ENCODE data around the gene SLF1. TPM values are rescaled to one million over a fixed set of nuclear protein-coding genes. Genes with fewer than 3 reads are reported as not detected.

SLF1 gene
- total RNA-seq, 4 donors from 2014 or later = 2.5 to 3.8 (median 3.1) TPM

DNA sequence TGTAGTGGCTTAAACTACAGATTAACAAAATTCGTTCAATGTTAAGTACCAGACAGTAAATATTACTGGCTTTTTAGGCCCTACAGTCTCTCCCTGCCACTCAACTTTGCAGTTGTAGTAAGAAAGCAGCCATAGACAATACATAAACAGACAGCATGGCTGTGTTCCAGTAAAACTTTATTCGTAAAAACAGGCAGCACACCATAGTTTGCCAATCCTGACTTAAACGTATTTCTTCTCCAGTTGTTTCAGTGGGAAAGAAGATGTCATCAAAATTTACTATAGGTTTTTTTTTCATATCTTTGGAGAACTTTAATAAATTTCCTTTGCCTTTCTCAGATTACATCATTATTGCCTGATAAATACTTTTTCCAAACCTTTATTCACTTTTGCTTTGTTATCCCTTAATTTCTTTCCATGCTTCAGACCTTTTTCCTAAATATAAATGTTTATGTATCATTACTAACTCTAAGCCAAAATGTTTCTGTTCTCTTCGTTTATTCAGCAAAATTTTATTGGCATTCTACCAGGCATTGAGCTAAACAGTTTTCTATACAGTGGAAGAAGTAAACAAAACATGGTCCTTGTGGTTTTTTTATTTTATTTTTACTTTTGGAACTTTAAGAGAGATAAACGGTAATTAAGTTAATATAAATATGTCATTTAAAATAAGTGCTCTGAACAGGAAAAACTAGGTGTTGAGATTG, 64.5 kb downstream of the SLF1 start:
- WGBS = 79% methylated on average over 5 of the region's 5 CpGs
- no peak overlapping the region for H3K27ac ChIP-seq (replicated peaks in 1 of 4)

DNA sequence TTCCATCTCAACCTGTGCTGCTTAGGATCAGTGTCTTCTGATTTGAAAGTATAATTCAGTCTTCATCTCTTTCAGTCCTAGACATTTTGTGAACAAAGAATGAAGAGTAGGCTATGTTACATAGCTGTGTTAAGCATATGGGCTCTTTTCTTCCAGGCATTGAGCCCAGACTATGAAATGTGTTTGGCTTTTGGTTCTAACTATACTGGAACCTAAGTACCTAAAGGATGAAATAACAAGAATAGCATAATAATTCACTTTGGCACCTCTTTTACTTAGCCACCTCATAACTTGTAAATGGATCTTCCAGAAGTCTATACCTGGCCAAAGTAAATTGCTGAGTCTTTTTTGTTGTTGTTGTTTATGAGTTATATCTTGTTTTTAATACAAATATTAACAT, 71.4 kb downstream of the SLF1 start:
- H3K27me3 ChIP-seq = no peaks in the 10 kb centered on the region
- H3K4me3 ChIP-seq = no peak overlapping the region
- no peak overlapping the region for H3K27ac ChIP-seq (replicated peaks in 1 of 4)
- intact Hi-C loops (cut with DNase I) = no loop called here
- TF ChIP-seq POLR2AphosphoS5 (IDR thresholded peaks at IDR 0.05) (no peak), EP300 (IDR thresholded peaks at IDR 0.05) (no peak), POLR2A (IDR thresholded peaks at IDR 0.05; ENCODE audit: low read depth) (no peak)
- TF ChIP-seq, protein P1, sequence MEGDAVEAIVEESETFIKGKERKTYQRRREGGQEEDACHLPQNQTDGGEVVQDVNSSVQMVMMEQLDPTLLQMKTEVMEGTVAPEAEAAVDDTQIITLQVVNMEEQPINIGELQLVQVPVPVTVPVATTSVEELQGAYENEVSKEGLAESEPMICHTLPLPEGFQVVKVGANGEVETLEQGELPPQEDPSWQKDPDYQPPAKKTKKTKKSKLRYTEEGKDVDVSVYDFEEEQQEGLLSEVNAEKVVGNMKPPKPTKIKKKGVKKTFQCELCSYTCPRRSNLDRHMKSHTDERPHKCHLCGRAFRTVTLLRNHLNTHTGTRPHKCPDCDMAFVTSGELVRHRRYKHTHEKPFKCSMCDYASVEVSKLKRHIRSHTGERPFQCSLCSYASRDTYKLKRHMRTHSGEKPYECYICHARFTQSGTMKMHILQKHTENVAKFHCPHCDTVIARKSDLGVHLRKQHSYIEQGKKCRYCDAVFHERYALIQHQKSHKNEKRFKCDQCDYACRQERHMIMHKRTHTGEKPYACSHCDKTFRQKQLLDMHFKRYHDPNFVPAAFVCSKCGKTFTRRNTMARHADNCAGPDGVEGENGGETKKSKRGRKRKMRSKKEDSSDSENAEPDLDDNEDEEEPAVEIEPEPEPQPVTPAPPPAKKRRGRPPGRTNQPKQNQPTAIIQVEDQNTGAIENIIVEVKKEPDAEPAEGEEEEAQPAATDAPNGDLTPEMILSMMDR (IDR thresholded peaks at IDR 0.05) = no peak
- peaks cover 0 to 26% (median 15%) of the 10 kb centered on the region in 4 donors for H3K36me3 ChIP-seq
- H3K9me3 ChIP-seq = no peaks in the 10 kb centered on the region
- DNase-seq (ENCODE audit: extremely low spot score) = no peak
- H3K4me1 ChIP-seq = peaks cover 0 to 3% (median 0%) of the 10 kb centered on the region in 4 donors

More for the DNA sequence above, 64.5 kb downstream of the SLF1 start:
- H3K9me3 ChIP-seq = no peaks in the 10 kb centered on the region
- H3K36me3 ChIP-seq = peaks cover 0 to 17% (median 12%) of the 10 kb centered on the region in 4 donors
- H3K27me3 ChIP-seq = no peaks in the 10 kb centered on the region
- intact Hi-C loops (cut with DNase I) = no loop called here
- no peak for TF ChIP-seq POLR2A (IDR thresholded peaks at IDR 0.05; ENCODE audit: low read depth)
- TF ChIP-seq, protein P1 (IDR thresholded peaks at IDR 0.05) = no peak
- TF ChIP-seq EP300 (IDR thresholded peaks at IDR 0.05) = no peak
- no peak for TF ChIP-seq POLR2AphosphoS5 (IDR thresholded peaks at IDR 0.05)
- no peaks in the 10 kb centered on the region for H3K4me1 ChIP-seq
- no peak overlapping the region for H3K4me3 ChIP-seq
- no peak for DNase-seq (ENCODE audit: extremely low spot score)

DNA sequence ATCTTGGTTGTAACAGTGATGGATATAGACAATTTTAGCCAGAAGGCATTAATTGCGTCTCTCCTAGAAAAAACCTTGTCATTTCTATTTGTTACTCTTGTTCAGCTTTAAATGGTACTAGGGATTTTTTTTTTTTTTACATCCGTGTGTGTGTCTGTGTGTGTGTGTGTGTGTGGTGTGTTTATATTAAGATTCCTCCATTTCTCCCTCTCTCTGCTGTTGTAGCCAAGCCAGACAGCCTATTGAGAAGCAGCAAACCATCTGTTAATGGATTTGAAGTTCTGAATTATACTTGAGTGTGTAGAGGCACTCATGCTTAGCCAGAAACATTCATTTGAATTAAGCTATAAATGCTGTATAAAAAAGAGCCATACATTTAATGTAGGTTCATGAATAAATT, 72.3 kb downstream of the SLF1 start:
- TF ChIP-seq EP300 (IDR thresholded peaks at IDR 0.05) (no peak), POLR2A (IDR thresholded peaks at IDR 0.05; ENCODE audit: low read depth) (no peak), POLR2AphosphoS5 (IDR thresholded peaks at IDR 0.05) (no peak)
- TF ChIP-seq, protein P1 (IDR thresholded peaks at IDR 0.05) = no peak
- intact Hi-C loops (cut with DNase I) = no loop called here
- 65% methylated on average over 2 of the region's 2 CpGs for WGBS
- no peak overlapping the region for H3K4me3 ChIP-seq
- DNase-seq (ENCODE audit: extremely low spot score) = no peak
- no peaks in the 10 kb centered on the region for H3K27me3 ChIP-seq
- H3K9me3 ChIP-seq = no peaks in the 10 kb centered on the region
- peaks cover 0 to 26% (median 15%) of the 10 kb centered on the region in 4 donors for H3K36me3 ChIP-seq
- no peak overlapping the region for H3K27ac ChIP-seq (replicated peaks in 1 of 4)
- peaks cover 0 to 3% (median 0%) of the 10 kb centered on the region in 4 donors for H3K4me1 ChIP-seq

DNA sequence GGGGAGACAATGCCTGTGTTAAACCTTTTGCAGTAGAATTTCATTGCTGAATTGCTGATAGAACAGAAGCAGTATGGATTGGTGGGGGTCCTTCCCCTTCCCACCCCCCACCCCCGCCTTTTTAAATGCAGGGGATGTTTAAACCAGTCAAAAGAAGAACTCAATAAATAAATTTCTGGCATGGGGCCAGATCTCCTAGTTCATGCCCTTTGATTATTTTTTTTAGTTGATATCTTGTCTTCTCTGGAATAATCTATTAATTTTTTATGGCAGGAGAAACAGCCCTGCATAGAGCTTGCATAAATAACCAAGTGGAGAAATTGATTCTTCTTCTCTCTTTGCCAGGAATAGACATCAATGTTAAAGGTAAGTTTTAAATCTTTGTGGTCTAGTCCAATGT, 72.8 kb downstream of the SLF1 start:
- no peak for TF ChIP-seq POLR2A (IDR thresholded peaks at IDR 0.05; ENCODE audit: low read depth)
- TF ChIP-seq, protein P1 (IDR thresholded peaks at IDR 0.05) = no peak
- no peak for TF ChIP-seq POLR2AphosphoS5 (IDR thresholded peaks at IDR 0.05)
- TF ChIP-seq EP300 (IDR thresholded peaks at IDR 0.05) = no peak
- intact Hi-C loops (cut with DNase I) = no loop called here
- H3K27ac ChIP-seq (replicated peaks in 1 of 4) = no peak overlapping the region
- peaks cover 0 to 24% (median 15%) of the 10 kb centered on the region in 4 donors for H3K36me3 ChIP-seq
- no peaks in the 10 kb centered on the region for H3K9me3 ChIP-seq
- 64% methylated on average over 1 of the region's 1 CpG for WGBS
- H3K4me1 ChIP-seq = peaks cover 0 to 3% (median 0%) of the 10 kb centered on the region in 4 donors
- H3K27me3 ChIP-seq = no peaks in the 10 kb centered on the region
- H3K4me3 ChIP-seq = no peak overlapping the region
- no peak for DNase-seq (ENCODE audit: extremely low spot score)

Measured in esophagus muscularis mucosa (tissue), 4 donors.